Esophagus squamous epithelium (tissue), 4 donors: ENCODE data around the gene TMEM178B.

ENCODE experiments used
- CTCF ChIP-seq, 6 experiments: fragments of 450-650 bp in 4 of 6; fragments of 200-600 bp in 2 of 6; sonication (generic) in 2 of 6; IDR thresholded peaks; one replicate each; pipeline ENCODE4 v1.5.1; 2016 to 2019; ENCODE audit warnings: antibody characterized with exemption in 6 of 6, mild to moderate bottlenecking in 4 of 6, moderate library complexity in 4 of 6
- POLR2A ChIP-seq, 4 donors: fragments of 450-650 bp; IDR thresholded peaks; one replicate each; pipeline ENCODE4 v1.6.1; 2017; ENCODE audit warnings: antibody characterized with exemption in 4 of 4, mild to moderate bottlenecking in 4 of 4, moderate library complexity in 3 of 4

GRCh38 chr7:141126107-141126506 is 52.2 kb downstream of the TMEM178B start:
- TF ChIP-seq CTCF (IDR thresholded peaks at IDR 0.05) (no peak), POLR2A (IDR thresholded peaks at IDR 0.05) (no peak)
